ENCODE results near the gene ZNF44. TPM values are rescaled to one million over a fixed set of nuclear protein-coding genes. Genes with fewer than 3 reads are reported as not detected.

Gene ZNF44
- total and polyA plus RNA-seq, 2 of the 13 experiments (the other 11 are each of a cell fraction or from before 2014, with no cell fraction given), result 6.9 to 15.7 TPM

- in situ Hi-C loops (cut with HindIII; ENCODE audit: extremely low pct_ligation_motif_present, low pct_unique_long_range_greater_than_20kb), result no loop called here
- no peaks in the 10 kb centered on the region for H3K36me3 ChIP-seq (replicated peaks in 1 of 2; ENCODE audit: control insufficient read depth in 1 of 2, insufficient read depth in 2 of 2, low read length in 2 of 2)
- H3K4me2 ChIP-seq (ENCODE audit: low read depth, low read length), result no peak overlapping the region
- H3K27me3 ChIP-seq (ENCODE audit: control insufficient read depth in 1 of 2, insufficient read depth in 2 of 2, low read length in 2 of 2), result no peaks in the 10 kb centered on the region
- no peaks in the 10 kb centered on the region for H3K4me1 ChIP-seq (ENCODE audit: insufficient read depth, low read length)
- no peaks in the 10 kb centered on the region for H3K79me2 ChIP-seq (ENCODE audit: insufficient read depth, low read length)
- H2AFZ ChIP-seq (ENCODE audit: low read length), result no peak overlapping the region
- BruUV-seq (replicated peaks), result no TSS peak
- H3K4me3 ChIP-seq (replicated peaks in 1 of 3; ENCODE audit: insufficient read depth in 1 of 3, low read depth in 2 of 3, low read length in 3 of 3), result no peak overlapping the region
- intact Hi-C loops (cut with micrococcal nuclease; ENCODE audit: unreplicated experiment), result no loop called here
- no peak overlapping the region for H3K9ac ChIP-seq (ENCODE audit: insufficient read depth, low read depth, low read length)
- ATAC-seq (no peak), FAIRE-seq (no peak), DNase-seq (ENCODE audit: low spot score) (no peak)
- H3K27ac ChIP-seq (ENCODE audit: extremely low read length, insufficient read depth, low read length), result no peak overlapping the region
- no peaks in the 10 kb centered on the region for H4K20me1 ChIP-seq (ENCODE audit: insufficient read depth, low read length)
- POLR2A ChIA-PET, result no interaction called here
- no peaks in the 10 kb centered on the region for H3K9me3 ChIP-seq (ENCODE audit: low read length)
- TF ChIP-seq ATF3 (CRISPR knock-in tag; IDR thresholded peaks at IDR 0.05) (no peak), SOX5 (CRISPR knock-in tag; IDR thresholded peaks at IDR 0.05; ENCODE audit: borderline replicate concordance) (no peak), CTCF (CRISPR knock-in tag; IDR thresholded peaks at IDR 0.05) (no peak), NCOA1 (CRISPR knock-in tag; IDR thresholded peaks at IDR 0.05) (no peak), ZNF879 (CRISPR knock-in tag; IDR thresholded peaks at IDR 0.05) (no peak), ZFP36L1 (CRISPR knock-in tag; IDR thresholded peaks at IDR 0.05) (no peak), NFE2L2 (IDR thresholded peaks at IDR 0.05; ENCODE audit: low read length) (no peak), LBX2 (CRISPR knock-in tag; IDR thresholded peaks at IDR 0.05; ENCODE audit: borderline replicate concordance) (no peak), ZNF839 (CRISPR knock-in tag; IDR thresholded peaks at IDR 0.05; ENCODE audit: borderline replicate concordance) (no peak)
- WGBS (ENCODE audit: low lambda C conversion rate), result 82% methylated on average over 11 of the region's 23 CpGs
- CTCF ChIA-PET (ENCODE audit: low intra/inter-chr PET ratio, low total read pairs), result no interaction called here
Observed at GRCh38 chr19:12260236-12260635, 34.4 kb downstream of the ZNF44 start.

All from HepG2 (cell line).